ENCODE measurements around the gene SCN9A. TPM values are rescaled to one million over a fixed set of nuclear protein-coding genes. Genes with fewer than 3 reads are reported as not detected.

The SCN9A gene
- total RNA-seq, 2 experiments from 2014 or later: 0.14 to 0.17 TPM

DNA sequence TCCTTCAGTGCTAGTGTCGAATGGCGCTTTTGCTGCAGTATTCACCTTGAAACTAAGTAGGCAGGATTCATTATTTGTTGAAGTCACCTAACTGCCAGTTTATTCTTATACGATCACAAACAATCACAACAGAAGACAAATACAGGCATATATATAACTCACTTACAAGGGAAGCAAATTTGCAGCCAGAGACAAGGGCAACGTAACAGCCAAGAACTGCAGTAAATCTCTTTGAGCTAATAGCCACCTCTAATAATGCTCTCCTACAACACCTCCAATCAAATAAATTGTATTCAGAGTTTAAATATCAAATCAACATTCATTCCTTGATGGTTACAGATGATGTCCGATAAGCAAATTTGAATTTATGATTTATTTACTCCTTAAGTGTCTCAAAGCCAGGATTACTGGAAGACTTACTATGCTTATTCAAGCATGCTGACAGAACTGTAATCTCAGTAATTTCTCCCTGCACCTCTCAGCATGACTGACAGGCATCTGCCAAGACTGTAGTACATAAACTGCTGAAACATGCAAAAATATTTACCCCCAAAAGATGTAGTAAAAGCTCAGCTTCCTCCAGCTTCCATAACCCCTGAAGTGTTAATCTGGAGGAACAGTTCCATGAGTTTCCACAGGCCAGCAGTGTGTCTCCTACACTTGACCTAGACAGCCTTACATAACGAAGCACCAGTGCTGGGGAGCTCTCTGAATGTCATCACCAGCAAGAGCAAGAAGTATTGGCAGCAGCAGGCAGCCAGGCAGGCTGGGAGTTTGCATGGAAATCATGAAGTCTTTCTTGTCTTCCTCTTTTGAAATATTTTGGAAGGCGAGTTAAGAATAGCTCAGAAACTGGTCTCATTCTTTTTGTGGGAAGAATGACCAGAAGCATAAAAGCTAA lies 227.0 kb downstream of the SCN9A start:
- TF ChIP-seq, protein P1, sequence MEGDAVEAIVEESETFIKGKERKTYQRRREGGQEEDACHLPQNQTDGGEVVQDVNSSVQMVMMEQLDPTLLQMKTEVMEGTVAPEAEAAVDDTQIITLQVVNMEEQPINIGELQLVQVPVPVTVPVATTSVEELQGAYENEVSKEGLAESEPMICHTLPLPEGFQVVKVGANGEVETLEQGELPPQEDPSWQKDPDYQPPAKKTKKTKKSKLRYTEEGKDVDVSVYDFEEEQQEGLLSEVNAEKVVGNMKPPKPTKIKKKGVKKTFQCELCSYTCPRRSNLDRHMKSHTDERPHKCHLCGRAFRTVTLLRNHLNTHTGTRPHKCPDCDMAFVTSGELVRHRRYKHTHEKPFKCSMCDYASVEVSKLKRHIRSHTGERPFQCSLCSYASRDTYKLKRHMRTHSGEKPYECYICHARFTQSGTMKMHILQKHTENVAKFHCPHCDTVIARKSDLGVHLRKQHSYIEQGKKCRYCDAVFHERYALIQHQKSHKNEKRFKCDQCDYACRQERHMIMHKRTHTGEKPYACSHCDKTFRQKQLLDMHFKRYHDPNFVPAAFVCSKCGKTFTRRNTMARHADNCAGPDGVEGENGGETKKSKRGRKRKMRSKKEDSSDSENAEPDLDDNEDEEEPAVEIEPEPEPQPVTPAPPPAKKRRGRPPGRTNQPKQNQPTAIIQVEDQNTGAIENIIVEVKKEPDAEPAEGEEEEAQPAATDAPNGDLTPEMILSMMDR (IDR thresholded peaks at IDR 0.05): no peak
- H3K27ac ChIP-seq (ENCODE audit: low read depth in 1 of 2, low read length in 2 of 2): no peak overlapping the region
- H3K9me3 ChIP-seq (ENCODE audit: control insufficient read depth in 1 of 2, insufficient read depth in 1 of 2, low read length in 2 of 2): no peaks in the 10 kb centered on the region
- H3K27me3 ChIP-seq (ENCODE audit: control insufficient read depth in 1 of 2, insufficient read depth in 2 of 2, low read length in 2 of 2): no peaks in the 10 kb centered on the region
- H3K4me3 Mint-ChIP-seq: no peak overlapping the region
- H3K4me1 ChIP-seq (ENCODE audit: insufficient read depth, low read length): no peaks in the 10 kb centered on the region
- ChIA-PET POLR2A (no interaction called here), CTCF (no interaction called here)
- no peaks in the 10 kb centered on the region for H3K36me3 Mint-ChIP-seq (ENCODE audit: low read depth)
- no peaks in the 10 kb centered on the region for H3K4me1 Mint-ChIP-seq (ENCODE audit: low read depth)
- H3K27ac Mint-ChIP-seq: no peak overlapping the region
- H3K27me3 Mint-ChIP-seq: peaks cover 5% of the 10 kb centered on the region
- DNase-seq (no peak), ATAC-seq (ENCODE audit: poor library complexity) (no peak)
- intact Hi-C loops (cut with DNase I, micrococcal nuclease): no loop called here
- H3K4me3 ChIP-seq (ENCODE audit: low read length): no peak overlapping the region
- H3K36me3 ChIP-seq (ENCODE audit: insufficient read depth, low read length): no peaks in the 10 kb centered on the region
- no peaks in the 10 kb centered on the region for H3K9me3 Mint-ChIP-seq

DNA sequence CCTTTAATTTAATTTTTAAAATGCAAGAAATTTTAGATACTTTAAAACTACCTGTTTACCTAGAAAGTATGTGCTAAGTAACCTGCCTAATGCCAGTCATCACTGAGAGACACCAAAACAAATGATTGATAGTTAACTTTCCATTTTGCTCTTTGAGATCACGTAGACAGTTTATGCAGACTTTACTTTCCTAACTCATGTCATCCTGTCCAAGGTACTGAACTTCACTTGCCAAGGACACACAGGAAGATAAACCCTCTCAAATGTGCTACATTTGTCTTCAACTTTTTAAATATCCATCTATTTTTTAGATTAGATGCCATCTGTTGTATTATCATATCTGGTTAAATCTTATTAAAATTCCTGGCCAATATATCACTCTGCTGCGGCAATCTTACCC lies 227.9 kb downstream of the SCN9A start:
- TF ChIP-seq, protein P1 (IDR thresholded peaks at IDR 0.05): no peak
- intact Hi-C loops (cut with DNase I, micrococcal nuclease): no loop called here
- no peaks in the 10 kb centered on the region for H3K9me3 Mint-ChIP-seq
- CTCF ChIA-PET: no interaction called here
- no peak for DNase-seq
- POLR2A ChIA-PET: no interaction called here
- H3K4me3 ChIP-seq (ENCODE audit: low read length): no peak overlapping the region
- H3K36me3 Mint-ChIP-seq (ENCODE audit: low read depth): no peaks in the 10 kb centered on the region
- no peaks in the 10 kb centered on the region for H3K27me3 Mint-ChIP-seq
- no peak overlapping the region for H3K4me3 Mint-ChIP-seq
- no peaks in the 10 kb centered on the region for H3K9me3 ChIP-seq (ENCODE audit: control insufficient read depth in 1 of 2, insufficient read depth in 1 of 2, low read length in 2 of 2)
- no peaks in the 10 kb centered on the region for H3K36me3 ChIP-seq (ENCODE audit: insufficient read depth, low read length)
- no peak overlapping the region for H3K27ac Mint-ChIP-seq
- no peaks in the 10 kb centered on the region for H3K4me1 ChIP-seq (ENCODE audit: insufficient read depth, low read length)
- H3K27me3 ChIP-seq (ENCODE audit: control insufficient read depth in 1 of 2, insufficient read depth in 2 of 2, low read length in 2 of 2): no peaks in the 10 kb centered on the region
- no peak for ATAC-seq (ENCODE audit: poor library complexity)
- no peaks in the 10 kb centered on the region for H3K4me1 Mint-ChIP-seq (ENCODE audit: low read depth)
- H3K27ac ChIP-seq (ENCODE audit: low read depth in 1 of 2, low read length in 2 of 2): no peak overlapping the region

Other genes starting within 250 kb of the SCN9A start
- not detected for gene SCN1A, start 247.9 kb downstream of the SCN9A start, total RNA-seq
- not detected for gene SCN7A, start 118.3 kb upstream of the SCN9A start, total RNA-seq

Measured in CD4-positive, alpha-beta T cell (primary cell).